Dermis lymphatic vessel endothelial cell (primary cell): ENCODE measurements around the gene ELP4. TPM values are rescaled to one million over a fixed set of nuclear protein-coding genes. Genes with fewer than 3 reads are reported as not detected.

Experiments
- total RNA-seq: library from RNA; depleted of rRNA; stranded (reverse); fragments of >200 nt; gene quantifications from 2 replicates; pipeline ENCODE4 v1.2.1, GENCODE V29; 2014

Gene ELP4, protein sequence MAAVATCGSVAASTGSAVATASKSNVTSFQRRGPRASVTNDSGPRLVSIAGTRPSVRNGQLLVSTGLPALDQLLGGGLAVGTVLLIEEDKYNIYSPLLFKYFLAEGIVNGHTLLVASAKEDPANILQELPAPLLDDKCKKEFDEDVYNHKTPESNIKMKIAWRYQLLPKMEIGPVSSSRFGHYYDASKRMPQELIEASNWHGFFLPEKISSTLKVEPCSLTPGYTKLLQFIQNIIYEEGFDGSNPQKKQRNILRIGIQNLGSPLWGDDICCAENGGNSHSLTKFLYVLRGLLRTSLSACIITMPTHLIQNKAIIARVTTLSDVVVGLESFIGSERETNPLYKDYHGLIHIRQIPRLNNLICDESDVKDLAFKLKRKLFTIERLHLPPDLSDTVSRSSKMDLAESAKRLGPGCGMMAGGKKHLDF
- total RNA-seq = 11.2 and 16.0 TPM in 2 replicates

DNA sequence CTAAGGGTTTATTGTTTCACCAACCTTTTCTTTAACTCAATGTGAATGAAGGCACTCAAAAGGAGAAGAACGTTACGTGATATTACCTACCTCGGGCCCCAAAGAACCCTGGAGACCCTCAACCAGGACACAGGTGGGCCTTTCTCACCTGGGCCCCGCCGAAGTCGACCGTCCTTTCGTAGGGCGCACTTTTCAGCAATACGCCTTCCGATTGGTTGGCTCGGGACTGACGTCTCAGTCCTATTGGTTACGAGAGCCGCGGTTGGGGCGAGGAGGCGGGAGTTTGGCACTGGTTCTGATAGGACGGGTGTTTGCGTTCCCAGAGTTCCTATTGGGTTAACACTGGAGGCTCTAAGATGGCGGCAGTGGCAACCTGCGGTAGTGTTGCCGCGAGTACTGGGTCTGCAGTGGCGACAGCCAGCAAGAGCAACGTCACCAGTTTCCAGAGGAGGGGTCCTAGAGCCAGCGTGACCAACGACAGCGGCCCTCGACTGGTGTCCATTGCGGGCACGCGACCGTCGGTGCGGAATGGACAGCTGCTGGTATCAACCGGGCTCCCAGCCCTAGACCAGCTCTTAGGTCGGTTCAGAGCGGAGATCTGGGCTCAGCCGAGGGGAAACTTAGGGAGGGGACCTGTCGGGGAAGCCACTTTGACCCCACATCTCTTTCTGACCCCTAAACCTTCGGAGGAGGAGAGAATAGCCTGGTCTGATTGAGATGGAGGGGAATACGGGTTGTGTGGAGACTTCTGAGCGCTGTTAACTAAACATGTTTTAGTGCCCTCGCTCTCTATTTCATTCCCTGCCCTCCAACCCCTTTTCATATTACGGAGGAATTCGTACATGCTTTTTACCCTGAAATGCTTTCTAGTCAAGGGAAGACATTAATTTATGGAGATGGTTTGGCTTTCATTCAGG, at the start of gene ELP4, which contains the start of gene IMMP1L:
Gene ELP4, plus strand, starts transcription at position 339 of the 917 bp plus-strand sequence. Its CDS starts 18 bp downstream, at position 357.
Gene IMMP1L, minus strand, starts transcription at position 194 of the 917 bp plus-strand sequence. CDS start 46,346 bp downstream, outside the sequence.

DNA sequence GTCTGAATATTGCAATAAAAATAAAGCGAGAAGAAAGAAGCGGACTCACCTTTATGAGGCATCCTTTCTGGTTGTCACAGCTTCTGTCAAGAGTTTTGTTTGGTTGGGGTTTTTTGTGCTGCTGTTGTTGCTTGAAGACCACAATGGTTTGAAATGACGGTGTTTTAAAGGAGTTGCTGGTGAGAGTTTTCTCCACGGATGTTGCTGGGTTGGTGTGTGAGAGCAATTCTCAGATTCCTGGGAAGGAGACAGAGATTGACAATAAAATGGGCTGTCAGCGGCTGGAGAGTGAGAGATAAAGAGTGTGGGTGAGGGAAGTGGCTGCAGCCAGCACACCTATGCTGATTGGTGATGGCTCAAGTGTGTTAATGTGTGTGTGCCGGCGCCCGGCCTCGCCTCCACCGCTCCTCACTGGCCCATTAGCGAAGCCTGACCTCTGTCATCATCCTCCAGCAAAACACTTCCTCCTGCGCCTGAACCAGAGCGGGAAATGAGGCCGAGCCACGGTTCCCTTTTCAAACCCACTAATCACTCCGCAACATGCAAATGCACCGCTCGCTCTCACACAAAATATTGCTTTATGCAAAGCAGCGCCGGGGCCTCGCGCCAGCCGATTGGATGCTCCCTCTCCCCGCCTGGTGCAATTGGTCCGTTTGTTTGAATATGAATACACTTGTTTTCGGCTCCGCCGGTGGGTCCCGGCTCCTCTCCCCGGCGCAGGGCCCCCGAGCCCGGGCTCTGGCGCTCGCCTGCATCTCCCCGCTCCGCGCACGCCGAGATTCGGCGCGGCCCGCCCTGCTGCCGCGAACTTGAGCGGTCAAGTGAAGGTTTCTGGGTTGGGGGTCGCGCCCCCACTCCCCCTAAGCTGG, 301.4 kb downstream of the ELP4 start, which contains the start of gene PAX6:
Gene PAX6, minus strand, starts transcription at position 544 of the 869 bp plus-strand sequence. CDS start 4,911 bp downstream, outside the sequence.

Other genes starting within 250 kb of the ELP4 start
- under 0.01 TPM in 2 replicates for gene DCDC1, start 140.0 kb upstream of the ELP4 start, total RNA-seq
- 8.2 and 13.6 TPM in 2 replicates for gene DNAJC24, start 139.9 kb upstream of the ELP4 start, total RNA-seq
- 6.4 and 9.1 TPM in 2 replicates for gene IMMP1L, start 145 bp upstream of the ELP4 start, total RNA-seq